ENCODE data around the gene DDRGK1.
"Not testable (repeated sequence)": the region's sequence is repeated elsewhere in the genome, so short reads cannot be mapped to it uniquely, and the experiment has no call there.

Gene DDRGK1

DNA sequence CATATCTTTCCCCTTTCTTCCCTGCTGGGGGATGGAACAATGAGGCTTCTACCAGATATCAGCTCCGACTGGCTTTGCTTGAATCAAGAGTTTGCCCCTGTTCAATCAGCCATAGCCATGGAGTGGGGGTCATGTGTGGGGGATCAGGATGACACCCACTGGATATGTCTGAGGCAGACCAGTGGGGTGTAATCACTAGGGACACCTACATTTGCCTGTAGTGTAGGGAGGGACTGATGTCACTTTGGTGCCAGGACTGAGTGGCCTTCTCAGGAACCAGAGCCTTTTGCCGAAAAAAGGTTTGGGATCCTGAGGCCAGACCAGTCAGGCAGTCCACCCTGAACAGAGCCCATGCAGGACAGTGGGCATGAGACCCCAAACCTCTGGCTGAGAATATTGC is 5.9 kb upstream of the DDRGK1 start:
- DNase-seq, result no peak

DNA sequence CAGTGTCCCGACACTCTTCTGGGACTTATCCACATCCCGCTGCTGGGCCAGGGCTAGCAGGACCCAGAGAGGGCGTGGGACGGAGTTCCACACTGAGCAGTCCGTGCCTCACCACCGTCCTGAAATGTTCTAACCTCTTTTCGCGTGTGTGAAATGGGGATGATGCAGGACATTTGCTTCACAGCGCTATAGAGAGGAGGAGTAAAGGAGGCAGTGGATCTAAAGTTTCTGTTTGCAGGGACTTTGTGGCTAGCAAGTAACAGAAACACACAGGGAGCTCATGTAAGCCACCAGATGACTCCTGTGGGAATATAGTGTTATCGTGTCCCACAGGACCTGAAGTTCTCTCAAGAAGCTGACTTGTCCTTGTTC is 5.5 kb upstream of the DDRGK1 start:
- DNase-seq, result no peak

DNA sequence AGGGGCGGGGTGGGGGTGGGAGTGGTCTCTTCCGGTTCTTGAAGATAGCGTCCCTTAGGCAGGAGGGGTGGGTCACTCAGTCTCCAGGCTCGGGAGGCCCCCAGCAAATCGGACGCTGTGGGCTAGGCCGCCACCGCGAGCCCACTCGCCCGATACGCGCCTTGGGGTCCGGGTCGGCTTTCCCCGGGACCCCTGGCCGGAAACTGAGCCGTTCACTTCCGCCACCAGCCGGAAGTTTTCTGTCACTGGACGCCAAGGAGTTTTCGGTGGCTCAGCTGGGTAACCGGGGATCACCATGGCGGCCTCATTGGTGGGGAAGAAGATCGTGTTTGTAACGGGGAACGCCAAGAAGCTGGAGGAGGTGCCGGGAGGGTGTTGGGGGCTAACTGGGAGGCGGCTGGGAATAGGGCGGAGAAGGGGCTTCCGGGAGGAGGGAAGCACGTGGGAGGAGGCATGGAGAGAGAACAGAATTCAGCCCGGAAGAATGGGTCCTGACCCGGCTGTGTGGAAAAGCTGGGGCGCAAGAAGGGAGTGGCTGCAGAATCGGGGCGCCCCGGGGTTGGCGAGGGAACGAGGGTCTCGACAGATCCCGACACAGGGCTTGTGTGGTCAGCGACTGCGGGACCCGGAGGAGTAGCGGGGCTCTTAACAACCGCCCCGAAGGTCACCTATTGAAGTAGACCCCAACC is 4.9 kb upstream of the DDRGK1 start, which contains the start of gene ITPA:
TSS of gene ITPA (plus strand) at position 242 of the 689 bp plus-strand sequence. CDS start at position 296, 54 bp downstream.
- no peak for DNase-seq

DNA sequence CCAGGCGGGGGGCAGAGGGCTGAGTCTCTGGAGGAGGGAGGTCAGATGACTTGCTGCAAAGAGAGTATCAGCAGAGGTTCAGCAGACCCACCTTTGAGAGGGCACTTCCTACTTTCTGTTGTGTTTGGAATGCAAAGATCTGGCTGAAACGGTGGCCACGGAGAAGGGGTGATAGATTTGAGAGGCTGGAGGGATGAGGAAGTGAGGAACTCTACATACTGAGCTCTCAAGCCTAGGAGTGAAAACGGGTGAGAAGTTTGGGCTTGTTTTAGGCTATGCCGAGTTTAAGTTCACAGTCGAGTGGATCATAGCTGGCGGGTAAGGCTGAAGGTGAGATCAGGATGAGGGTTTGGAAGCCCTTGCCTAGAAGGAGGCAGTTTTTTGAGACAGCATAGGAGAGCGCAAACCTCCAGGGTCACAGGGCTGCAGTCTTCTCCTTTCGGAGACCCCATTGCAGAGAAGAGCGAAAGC is 4.3 kb upstream of the DDRGK1 start:
- no peak for DNase-seq

DNA sequence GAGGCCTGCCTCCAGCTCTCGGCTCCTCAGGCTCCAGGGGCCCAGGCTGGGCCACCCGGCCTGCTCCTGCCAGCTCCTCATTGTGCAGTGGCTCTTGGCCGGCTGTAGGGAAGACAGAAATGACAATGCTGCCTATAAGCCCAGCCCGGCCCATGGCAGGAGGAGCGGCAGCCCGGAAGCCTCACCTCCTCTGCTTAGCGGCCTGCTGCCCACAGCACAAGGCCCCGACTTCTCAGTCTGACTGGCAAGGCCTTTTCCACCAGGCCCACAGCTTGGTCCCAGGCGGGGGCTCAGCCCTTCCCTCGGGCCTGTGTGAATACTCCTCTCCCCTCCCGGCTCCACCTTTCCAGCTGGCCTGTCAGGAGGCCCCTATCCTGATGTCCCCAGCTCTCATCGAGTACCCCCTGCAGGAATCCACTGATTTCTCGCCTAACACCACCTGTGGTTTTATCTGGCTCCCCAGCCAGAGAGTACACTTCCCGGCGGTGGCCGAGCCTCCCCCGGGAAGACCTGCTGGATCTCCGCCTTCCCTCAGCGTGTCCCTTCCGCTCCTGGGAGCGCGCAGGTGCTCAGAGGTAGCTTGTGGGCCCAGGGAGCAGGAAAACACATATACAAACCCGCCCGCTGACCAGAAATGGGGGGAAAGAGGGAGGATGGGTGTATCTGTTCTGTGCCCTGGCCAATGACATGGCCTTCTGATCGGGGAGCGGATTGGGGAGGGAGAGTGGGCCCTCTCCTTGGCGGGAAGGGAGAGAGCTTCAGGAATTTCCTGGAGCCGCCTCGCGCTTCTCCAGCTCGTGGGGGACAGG is 963 bp downstream of the DDRGK1 start:
- DNase-seq, result no peak

DNA sequence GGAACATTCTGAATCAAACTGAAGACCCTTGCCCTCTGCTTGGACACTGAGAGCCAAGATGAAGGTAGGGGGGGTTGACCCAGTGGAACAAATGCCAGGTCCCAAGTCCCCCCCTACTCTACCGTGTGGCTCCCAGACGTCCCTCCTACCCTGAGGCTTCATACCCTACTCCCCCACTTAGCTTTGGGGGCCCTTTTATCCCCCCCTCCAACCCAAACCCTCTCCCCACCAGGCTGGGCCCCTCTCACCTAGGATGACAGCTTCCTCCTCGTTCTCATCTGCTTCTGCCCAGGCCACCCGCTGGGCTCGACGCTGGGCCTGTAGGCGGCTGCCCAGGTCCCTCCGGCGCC is 1.5 kb downstream of the DDRGK1 start:
- no peak for DNase-seq

DNA sequence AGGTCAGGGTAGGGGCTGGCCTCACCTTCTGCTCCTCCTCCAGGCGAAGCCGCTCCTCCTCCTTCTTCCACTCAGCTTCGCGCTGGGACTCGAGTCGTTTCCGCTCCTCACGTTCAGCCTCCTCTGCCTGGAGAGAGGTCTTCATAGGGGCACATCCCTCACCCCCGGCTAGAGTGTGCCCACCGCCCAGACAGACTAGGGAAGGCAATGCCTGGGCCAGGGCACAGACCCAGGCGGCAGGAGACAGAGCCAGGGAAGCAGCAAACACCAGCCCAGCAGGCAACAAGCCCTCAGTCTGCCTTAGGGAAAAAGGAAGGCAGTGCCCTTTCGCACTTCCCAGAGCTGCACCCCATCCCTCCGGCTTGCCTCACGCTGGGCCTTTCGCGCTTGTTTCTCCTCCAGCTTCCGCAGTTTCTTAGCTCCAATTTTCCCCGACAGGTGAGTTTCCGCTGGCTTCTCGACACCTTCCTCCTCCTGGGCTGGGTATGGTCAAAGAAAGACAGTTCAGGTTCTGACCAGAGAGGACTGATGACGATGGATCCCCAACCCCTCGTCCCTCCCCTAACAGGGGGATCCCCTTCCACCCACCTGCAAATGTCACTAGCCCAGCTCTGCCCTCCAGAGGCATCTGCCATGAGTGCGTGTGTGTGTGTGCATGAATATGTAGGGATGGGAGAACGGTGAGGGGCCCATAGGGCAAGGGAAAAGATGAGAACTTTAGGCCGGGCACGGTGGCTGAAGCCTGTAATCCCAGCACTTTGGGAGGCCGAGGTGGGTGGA is 4.3 kb downstream of the DDRGK1 start:
- no peak for DNase-seq

DNA sequence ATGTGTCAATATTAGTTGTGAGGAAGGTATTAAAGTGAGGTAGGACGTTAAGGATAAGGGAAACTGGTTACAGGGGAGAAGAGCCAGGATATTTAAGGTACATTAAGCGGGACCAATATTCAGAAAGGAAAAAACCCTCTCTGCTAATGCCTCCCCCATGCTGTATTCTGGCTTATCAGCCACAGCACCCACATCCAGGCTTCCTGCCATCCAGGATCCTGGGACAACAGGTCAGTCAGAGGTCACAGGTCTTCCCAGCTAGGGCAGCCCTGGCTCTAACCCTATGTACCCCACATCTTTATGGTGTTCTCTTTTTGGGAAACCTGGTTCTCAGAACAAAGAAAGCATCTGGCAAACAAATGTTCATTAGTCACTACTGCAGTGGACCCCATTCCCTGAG is 5.3 kb downstream of the DDRGK1 start:
- no peak for DNase-seq

DNA sequence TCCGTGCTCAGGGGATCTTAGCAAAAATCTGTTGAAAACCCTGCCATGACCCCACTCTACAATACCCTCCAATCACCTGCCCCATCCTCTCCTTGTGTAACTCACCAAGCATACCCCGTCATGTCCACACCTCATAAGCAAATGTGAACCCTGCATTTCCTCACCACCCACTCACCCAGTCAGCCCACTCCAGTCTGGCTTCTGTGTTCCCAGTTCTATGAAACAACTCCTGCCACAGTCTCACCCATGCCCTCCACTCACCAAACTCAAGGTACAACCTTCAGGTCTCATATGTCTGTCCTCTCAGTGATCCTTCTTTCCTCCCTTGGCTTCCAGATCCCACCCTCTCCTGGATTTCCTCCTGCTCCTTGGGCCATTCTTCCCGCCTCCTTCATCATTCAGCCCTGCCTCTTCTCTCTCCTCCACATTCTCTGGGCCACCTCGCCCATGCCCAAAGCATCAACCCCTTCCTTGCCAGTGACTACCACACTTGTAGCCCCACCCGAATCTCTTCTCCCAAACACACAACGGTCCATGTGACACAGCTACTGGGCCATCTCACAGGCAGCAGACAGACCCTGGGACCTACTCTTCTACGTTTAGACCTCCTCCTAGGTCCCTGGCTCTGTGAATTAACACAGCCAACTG is 8.8 kb downstream of the DDRGK1 start:
- DNase-seq, result no peak

DNA sequence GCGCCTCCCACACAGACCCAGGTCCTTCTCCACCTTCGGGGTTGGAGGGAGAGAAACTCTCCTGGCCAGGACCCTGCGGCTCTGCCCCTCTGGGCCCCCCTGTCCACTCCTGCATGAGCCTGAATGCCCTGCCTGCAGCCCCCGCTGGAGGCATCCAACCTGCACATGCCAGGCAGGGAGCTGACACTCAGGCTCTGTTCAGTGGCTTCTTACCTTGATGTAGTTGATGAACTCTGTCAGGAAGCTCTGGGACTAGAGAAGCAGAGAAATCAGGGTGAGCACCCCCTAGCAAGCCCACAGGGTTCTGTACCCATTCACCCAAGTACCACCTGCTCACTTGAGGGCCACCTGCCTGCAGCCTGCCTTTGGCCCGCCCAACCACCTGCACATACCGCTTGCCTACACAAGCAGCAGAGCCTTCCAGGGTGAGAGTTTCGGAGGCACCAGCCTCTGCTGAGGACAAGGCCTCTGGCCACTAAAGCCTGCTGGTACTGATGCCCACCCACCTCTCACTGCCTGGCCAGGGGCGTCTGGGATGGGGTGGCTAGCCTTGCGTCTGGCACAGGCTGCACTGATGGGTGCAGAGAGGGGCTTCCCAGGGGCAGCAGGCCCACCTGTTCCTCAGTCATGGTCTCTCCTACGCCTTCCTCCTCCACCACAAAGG is 9.7 kb downstream of the DDRGK1 start:
- DNase-seq, result no peak

DNA sequence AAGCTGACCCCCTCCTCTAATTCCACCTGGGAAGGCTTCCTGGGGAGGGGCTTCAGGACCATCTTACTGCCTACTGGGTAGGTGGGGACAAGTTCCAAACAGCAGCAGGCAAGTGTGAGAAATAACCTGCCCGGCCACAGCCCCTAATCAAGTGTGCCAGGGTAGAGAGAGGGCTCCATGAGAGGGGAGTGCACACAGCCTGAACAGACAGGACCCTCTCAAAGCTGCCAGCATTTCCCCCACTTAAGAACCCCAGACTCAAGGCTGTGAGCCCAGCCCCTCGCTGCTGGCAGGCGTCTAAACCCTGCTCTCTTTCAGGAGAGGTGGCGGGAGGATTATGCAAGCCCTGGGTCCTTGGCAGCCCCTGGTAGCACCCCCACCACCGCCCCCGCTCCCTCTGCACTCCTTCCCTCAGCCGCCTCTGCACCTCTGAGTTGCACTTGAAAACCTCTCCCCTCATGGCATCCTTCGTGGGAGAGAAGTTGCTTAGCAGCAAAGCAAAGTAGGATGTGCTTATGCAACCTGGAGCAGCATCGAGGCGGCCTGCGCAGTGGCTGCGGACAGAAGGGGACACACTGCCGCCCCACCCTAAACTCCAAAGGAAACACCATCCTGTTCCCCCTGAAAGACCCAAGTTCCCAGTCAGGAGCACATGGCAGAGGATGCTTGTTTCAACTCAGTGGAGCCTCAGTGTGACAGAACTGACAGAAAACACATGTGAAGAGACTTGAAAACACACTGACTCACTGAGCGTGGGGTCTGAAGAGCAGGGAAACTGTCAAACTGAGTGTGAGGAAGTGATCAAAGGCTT is 10.5 kb downstream of the DDRGK1 start:
- no peak for DNase-seq

DNA sequence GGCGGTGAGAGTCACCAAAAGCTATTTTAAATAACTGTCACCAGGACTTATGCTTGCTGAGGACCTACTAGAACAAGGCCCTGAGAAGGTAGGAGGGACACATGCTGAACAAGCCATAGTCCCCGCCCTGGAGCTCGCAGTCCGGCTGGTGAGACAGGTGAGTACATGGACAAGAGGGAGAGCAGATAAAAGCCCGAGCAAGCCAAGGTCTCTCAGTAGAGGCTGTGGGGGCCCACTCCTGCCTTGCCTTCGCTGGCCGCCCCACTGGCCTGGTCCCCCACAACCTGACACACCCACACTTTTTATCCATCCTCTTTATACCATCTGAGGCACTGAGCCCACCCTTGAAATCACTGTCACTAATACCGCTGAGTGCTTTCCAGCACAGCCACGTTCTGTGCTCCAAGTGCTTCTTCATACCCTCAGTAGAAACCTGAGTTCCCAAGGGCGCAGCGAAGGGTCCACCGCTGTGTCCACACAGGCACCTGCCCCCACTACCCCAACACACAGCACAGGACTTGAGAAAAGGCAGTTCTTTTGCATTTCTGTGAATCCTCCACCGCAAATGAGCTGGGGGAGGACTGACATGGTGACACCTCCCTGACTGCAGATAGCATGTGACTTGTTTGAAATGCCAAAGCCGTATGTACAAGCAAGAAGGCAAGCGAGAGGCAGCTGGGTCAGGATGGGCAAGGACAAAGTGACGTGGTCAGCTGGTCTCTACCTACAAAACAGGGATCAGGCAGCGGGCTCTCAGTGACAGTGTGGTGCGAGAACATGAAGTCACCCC is 12.1 kb downstream of the DDRGK1 start:
- no peak for DNase-seq

DNA sequence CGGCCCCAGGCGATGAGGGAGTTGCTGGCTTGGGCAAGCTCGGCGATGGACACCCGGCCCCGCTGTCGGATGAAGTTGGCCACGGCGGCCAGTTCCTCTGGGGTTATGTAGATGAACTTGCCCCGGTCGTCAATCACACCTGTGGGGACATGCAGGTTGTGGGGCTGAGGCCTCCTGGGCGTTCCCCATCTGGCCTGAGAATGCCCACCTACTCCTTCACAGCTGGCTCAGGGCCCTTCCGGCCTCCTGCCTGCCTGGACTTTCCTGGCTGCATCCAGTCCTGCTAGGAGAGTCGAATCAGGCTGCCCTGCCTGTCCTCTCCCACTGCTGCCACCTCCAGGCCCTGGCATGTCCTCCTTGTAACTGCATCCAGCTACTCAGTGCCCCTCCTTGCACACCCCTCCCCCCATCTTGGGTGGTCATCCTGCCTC is 13.8 kb downstream of the DDRGK1 start:
- no peak for DNase-seq

DNA sequence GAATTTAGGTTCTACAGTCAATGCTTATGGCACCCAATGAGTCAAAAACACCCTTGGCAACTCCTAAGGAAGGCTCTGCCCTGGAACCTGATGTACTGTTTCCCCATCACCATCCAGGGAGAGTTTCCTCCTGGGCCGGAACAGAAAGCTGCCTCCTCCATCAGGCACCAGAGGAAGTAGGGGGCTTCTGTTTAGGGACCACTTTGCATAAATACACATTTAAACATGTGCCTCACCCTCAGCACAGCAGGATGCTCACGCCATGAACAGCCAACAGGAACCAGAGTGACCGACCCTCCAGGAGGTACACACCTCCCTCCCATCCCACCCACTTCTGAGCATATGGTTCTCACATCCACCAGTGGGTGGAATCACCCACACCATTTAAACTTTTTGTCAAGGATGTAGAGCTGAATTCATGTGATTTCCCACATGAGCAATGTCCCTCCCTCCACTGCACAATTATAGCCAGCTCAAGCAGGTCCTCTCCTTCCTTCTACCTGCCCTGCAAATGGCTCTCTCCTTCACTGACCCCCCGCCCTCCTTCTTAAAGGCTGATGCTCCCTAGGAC is 14.8 kb downstream of the DDRGK1 start:
- DNase-seq, result no peak

DNA sequence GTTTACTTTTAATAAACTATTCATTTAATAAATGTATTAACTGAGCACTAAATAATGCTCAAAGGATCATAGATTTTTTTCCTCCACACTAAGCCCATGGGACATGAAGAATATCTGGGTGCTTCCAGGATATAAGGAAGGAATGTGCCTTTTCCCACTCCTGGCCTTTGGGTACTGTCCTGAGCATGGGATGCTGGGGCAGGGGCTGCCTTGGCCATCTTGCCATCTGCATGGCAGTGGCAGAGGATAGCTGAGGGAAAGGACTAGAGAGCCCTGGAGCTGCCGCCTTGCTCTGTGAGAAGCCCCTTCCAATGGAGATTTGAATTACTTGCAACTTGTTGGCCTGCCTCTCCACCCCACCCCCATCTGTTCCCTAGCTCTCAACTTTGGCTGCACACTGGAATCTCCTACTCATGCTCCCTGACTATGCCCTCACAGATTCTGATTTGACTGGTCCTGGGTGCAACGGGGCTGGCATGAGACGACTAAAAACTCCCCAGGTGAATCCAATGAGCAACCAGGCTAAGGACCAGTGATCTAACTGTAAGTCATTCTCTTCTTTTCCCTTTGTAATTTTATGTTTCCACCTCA is 15.6 kb downstream of the DDRGK1 start:
- no peak for DNase-seq

DNA sequence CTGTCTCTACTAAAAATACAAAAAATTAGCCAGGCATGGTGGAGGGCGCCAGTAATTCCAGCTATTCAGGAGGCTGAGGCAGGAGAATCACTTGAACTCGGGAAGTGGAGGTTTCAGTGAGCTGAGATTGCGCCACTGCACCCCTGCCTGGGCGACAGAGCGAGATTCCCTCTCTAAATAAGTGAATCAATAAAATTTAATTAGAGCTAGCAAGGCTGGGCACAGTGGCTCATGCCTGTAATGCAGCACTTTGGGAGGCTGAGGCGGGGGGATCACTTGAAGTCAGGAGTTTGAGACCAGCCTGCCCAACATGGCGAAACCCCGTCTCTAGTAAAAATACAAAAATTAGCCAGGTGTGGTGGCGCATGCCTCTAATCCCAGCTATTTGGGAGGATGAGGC is 16.6 kb downstream of the DDRGK1 start:
- not testable (repeated sequence) for DNase-seq

DNA sequence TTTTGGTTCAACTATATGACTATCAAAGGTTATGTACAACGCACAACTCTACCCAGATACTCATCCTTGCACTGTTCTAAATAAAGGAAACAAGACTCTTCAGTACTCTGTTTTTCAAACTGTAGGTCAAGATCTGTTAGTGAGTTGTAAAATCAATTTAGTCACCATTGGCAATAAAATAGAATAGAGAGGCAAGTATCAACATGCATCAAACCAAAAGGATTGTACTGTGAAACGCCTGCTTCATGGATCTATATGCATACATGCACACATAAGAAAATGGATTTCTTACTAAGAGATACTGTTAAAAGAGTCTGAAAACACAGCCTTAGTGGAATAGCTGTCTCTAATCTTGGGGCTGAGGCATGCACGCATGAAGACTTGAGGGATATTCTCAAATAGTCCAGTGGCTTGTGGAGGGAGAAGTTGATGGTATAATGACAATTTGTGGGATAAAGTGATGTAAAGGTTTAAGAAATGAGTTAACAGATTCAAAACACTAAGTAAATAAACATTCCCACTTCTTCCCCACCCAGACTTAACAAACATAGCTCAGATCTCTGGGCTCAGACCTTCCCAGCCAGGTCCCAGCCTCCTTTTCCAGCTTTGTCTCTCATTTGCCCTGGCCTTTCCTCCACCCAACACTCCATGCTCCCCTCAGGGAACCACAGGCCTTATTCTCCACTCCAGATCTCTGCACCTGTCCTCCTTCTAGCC is 20.4 kb downstream of the DDRGK1 start:
- peak; percentile 87 for DNase-seq

DNA sequence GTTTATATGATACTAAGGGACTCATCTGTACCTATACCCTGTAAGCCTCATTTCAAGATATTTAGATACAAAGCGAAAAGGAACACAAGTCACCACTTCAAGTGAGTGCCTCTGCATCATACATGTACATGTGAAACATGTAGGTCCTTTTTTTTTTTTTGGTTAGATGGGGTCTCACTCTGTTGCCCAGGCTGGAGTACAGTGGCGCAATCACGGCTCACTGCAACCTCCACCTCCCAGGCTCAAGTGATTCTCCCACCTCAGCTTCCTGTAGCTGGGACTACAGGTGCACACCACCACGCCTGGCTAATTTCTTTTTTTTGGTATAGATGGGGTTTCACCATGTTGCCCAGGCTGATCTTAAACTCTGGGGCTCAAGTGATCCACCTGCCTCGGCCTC is 22.1 kb downstream of the DDRGK1 start:
- DNase-seq, result not testable (repeated sequence)

DNA sequence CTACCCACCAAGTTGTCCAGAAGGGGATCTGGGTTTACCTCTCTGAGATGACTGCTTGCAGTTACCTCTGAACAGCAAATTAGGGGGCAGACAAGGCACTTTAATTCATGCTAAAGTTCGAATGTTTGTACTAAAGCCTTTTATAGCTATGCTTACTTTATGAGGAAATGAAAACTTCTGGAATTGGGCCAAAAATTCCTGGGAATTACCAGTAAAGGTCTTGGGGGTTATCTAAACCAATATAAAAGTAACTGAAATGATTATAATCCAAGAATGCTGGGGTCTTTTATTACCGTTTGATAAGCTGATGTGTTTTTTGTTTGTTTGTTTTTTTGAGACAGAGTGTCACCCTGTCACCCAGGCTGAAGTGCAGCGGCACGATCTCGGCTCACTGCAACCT is 23.2 kb downstream of the DDRGK1 start:
- DNase-seq, result no peak

All from NCI-H187 treated with DMSO at 0.1 percent for 48 hours (cell line).